GM18868 (cell line): Measurements from ENCODE around the gene BRS3.

Experiments
- ATAC-seq: cut with Tn5 transposase; IDR thresholded peaks from one replicate; pipeline ENCODE4 v1.9.1; 2021; ENCODE audit warnings: mild to moderate bottlenecking, moderate library complexity; ENCODE audit not compliant: unreplicated experiment

Gene BRS3

DNA sequence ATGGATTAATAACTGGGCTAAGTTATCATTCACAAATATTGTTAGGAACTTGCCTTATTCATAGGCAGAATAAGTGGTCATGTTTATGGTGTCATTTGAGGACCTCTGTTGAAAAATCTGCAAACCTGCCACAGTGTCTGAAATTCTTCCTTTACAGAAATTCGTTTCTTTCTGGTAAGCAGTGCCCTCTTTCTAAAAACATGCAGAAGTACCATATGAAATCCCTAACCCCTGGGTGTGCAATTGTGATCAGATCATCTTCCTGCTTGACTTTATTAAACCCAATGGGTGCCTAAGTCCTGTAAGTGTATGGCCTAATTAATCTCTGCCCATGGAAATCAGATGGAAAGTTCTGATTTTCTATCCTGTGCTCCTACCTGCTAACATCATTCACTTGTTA lies 5.3 kb downstream of the BRS3 start:
- no peak for ATAC-seq

DNA sequence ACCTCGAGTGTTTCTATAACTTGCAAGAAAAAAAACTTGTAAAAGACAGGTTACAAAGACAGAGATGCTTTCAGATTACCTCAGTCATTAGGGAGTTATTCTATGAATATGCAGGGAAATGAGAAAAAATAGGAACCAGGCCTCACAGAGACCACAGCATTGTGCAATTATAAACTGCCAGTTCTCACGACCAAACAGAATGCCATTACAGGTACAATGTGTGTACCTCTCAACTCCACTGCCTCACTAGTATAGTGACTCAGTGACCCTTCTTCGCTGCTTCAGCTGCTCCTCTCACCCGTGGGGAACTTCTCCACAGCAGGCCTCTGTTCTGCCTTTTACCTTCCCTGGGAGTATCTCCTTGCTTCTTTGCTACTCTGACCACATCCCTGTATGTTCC lies 7.3 kb downstream of the BRS3 start:
- ATAC-seq: no peak

DNA sequence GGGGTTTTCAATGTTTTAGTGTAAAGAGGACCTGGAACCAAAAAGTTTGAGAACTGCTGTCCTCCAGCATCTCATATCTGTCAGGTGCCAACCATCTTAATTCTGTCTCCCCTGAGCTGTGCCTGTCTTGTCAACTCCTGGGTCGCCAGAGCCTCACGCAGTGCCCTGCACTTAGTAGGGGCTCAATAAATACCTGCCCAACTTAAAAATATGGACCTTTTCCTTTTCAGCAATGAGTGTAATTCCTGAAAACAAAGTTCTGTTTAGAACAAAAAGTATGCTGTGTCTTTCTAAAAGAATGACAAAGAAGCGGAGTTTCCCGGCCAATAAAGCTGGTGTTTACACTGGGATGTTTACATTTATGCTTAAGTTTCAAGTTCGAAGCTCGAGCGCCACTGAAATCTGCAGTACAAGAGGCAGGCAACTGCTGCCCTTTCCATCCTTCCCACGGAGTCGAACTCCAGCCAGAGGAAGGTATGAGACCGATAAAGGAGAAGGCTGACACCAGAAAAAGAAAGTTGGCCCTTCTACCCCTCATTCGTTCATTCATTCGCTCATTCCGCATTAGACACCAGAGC lies 8.5 kb downstream of the BRS3 start:
- ATAC-seq: no peak

DNA sequence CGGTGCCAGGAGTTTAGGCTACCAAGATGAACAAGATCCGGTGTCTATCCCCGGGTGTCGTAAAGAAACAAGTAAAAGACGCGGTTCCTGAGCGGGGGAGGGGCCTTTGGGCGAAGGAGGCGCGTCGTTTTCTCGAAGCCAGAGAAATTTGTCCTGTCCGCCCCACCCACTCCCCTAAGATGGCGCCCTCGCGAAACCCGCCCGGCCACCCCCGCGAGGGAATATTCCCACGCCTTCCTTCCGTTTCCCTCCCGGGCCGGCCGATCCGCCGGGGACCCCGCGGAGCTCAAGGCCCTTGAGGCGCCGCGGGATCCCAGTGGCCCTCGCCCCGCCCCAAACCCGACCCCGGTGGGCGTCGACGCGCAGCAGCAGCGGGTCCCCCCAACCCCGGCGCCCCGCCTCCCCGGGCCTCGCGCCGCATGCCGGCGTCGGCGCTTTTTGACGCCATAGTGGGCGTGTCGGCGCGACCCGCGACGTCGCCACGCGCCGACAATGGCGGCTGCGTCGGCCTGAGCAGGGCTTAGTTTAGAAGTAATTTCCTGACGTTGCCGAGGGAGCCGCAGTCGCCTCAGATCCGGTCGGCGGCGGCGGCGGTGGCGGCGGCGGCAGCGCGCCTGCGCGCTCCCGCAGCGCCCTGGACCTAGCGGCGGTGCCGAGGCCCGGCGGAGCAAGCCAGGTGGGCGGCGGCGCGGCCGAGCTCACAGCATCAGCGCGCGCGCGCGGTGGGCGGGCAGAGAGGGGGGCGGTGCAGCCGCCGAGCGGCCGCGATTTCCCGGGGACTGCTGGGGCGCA lies 9.2 kb downstream of the BRS3 start:
- peak; percentile 80 for ATAC-seq

DNA sequence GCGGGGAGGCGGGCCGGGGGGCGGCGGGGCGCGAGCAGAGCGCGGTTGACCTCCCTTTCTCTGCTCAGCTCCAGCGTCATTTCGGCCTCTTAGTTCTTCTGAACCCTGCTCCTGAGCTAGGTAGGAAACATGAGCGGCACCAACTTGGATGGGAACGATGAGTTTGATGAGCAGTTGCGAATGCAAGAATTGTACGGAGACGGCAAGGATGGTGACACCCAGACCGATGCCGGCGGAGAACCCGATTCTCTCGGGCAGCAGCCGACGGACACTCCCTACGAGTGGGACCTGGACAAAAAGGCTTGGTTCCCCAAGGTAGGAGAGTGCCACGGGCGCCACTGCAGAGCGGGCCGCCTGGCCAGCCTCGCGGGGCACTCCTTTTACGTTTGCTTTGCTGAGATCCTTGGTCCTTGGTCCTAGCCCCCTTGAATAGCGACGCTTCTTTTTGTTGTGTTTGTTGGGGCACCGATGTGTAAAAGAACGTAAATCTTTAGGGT lies 9.9 kb downstream of the BRS3 start, which contains the start of gene HTATSF1:
HTATSF1 (plus strand) TSS at position 37 of the 497 bp plus-strand sequence; CDS start at position 130, 93 bp downstream.
- ATAC-seq: peak; percentile 11

DNA sequence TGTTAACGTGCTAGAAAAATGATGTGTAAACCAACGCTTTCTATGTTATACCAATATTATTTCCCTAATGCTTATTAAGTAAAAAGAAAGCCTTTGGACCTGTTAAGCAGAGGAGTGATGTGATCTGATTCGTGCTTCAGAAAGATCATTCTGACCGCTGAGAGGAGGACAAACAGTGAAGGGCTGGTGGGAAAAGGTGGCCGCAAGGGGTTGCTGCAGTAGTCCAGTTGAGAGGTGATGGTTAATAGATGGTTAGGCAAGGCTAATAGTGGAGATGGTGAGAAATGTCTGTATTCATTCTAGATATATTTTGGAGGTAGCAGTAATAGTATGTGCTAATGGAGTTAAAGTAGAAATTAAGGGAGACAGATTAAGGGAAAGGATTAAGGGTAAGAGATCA lies 31.3 kb downstream of the BRS3 start:
- no peak for ATAC-seq

DNA sequence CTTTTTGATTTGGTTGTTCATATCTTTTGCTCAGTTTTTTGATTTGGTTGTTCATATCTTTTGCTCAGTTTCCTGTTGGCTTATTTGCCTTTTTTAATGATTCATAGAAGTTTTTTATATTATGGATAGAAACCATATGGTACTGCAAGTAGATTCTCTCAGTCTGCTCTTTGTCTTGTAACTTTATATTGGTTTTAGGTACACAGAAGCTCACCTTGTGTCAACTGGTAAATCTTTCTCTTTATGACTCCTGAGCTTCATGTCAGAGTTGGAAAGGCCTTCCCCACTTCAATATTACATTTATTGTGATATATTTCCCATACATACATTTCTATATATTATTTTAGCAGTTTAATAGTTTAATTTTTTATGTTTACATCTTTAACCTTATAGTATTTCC lies 36.0 kb downstream of the BRS3 start:
- ATAC-seq: no peak

DNA sequence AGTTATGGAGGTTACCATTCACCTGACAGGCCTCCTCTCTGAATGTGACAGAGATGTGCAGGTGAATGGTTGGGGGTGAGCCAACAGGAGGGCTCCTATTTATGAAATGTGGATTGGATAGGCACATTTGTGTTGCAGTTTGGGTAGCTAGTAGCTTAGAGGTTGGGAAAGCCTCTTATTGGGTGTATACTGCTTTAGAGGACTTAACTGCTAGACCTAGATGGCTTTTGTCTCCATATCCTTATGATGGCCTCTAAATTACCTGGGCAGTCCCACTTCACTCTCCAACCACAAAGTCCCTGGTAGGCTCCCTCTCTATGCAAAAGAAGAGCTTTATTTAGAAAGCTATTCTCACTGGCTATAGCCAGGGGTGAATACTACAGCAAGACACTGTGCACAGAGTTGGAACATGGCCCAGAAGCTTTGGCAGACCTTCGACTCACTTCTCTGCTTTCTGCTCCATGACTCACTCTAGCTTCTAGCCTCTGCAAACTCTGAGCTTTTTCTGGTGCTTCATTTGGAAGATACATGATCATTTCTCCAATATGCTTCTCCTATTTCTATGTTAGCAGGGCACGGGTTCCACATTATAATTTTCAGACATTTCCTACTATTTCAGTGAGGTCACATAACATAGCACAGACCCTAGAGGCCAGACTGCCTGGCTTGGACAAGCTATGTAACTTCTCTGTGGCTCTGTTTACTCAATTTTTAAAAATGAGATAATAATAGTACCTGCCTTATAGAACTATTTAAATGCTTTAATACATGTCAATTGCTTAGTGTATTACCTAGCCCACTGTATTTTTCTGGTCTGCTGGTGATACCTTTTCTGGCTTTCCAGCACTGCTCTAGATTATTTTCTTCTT lies 38.2 kb downstream of the BRS3 start:
- no peak for ATAC-seq

DNA sequence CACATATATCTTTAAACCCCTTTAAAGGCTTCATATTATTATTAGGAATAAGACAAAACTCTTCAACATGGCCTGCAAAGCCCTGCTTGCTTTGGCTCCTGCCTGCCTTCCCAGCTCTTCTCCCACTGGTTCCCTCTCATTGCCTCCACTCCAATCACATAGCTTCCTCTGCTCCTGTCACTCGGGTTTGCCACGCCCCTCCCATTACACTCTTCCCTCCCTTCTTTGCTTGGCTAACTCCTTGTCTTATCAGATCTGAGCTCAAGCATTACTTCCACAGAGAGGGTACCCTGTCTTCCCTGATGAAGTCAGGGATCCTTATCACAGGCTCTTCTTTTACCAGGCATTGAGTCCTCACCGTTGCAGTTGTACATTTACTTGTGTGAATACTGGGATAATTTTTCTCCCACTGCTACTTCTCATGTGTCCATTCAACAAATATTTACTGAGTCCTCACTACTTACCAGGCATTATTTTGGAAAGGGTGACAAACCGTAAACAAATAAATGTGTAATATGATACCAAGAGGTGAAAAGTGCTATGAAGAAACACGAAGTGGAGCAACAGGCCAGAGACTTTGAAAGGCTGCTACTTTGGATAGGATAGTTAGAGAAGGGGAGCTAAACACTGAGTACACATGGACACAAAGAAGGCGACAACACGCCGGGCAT lies 41.0 kb downstream of the BRS3 start:
- ATAC-seq: no peak

DNA sequence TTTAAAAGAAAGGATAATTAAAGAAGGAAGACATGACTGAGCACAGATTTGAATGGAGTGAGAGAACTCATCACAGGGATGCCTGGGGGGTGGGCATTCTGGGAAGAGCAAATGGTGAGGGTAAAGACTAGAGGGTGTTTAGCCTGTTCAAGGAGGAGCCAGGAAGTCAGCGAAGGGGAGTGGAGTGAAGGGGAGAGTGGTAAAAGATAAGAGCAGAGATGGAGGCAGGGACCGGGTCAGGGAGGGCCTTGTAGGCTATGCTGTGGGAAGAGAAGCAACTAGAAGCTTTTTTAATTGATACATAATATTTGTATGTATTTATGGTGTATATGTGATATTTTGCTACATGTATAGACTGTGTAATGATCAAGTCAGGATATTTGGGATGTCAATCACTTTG lies 42.0 kb downstream of the BRS3 start:
- ATAC-seq: no peak

DNA sequence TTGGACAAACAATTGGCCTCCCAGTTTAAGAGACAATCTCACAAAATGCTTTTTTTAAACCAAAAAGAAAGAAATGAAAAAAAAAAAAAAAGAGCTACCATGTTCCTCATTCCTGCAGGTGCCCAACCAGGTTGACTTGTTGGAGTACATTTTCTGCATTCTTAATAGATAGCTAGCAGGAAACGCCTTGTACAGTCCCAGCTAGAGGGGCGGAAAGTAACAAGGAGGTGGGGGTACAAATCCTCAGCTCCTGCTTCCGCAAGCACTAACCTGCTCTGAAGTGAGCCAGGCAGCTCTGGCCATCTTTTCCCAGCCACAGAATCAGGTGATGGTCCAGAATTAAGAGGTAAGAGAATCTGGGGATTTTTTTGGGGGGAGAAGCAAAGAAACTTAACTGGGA lies 44.2 kb downstream of the BRS3 start, which contains the start of gene VGLL1:
VGLL1 (plus strand) TSS at position 265 of the 400 bp plus-strand sequence. CDS start 3,806 bp downstream, outside the sequence.
- ATAC-seq: no peak

DNA sequence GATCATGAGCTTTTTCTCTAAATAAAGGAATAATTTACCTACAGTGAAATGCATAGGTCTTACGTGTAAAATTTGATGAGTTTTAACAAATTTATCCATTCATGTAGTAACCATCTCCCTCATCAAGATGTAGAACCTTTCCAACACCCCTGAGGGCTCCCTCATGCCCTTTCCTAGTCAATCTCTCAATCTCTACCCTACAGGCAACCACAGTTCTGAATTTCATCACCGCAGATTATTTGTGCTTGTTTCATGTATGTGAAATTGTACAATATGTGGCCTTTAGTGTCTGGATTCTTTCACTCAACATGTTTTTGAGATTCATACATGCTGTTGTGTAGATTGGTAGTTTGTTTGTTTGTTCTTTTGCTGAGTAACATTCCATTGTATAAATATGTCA lies 46.4 kb downstream of the BRS3 start:
- ATAC-seq: no peak

DNA sequence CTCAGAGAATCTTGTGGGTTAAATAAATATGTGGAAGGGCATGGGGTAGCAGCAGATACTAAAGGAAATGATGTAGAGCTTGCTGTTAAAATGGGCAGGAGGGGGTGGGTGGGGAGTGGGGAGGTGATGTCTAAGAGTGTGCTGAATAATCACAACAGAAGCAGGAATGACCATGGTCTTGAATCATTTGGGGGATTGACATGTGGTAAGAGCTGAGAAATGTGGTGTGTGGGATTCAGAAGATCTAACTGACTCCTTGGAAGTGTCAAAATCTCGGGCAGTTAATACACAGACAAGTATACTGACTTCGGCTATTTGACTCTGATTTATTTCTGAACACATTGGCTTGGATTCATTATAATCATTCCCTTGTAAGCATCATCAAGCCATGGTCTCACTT lies 51.1 kb downstream of the BRS3 start:
- ATAC-seq: no peak

DNA sequence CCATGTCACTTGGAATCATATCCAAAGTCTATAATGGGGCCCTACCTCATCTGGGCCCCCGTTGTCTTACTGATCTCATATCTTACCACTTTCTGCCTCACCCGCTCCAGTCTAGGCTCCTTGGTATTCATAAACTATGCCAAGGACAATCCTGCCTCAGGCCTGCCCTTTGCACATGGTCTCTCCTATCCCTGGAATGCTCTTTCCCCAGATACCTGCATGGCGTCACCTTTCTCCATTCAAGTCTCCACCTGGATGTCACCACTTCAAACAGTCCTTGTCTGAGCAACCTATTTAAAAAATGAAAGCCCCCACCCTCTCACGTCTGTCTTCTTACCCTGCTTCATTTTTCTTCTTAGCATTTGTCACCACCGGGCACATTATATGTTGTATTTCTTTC lies 52.5 kb downstream of the BRS3 start:
- ATAC-seq: no peak

DNA sequence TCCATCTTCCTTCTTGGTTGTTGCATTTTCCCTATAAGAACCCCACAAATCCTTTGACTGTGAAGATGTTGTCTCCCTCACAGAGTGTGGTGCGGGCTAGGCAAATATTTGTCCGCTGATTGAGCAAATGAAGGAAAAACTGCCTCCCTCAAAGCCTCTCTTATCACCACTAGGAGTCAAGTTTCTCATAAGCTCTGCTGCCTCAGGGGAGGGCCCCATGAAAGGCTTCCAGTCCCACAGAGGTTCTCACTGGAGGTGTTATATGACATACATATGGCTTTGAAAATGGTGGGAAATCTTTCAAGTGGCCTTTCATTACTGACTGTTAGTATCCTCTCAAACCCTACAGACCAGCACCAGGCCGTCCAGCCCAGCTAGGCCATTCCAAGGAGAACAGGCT lies 53.5 kb downstream of the BRS3 start:
- ATAC-seq: no peak

DNA sequence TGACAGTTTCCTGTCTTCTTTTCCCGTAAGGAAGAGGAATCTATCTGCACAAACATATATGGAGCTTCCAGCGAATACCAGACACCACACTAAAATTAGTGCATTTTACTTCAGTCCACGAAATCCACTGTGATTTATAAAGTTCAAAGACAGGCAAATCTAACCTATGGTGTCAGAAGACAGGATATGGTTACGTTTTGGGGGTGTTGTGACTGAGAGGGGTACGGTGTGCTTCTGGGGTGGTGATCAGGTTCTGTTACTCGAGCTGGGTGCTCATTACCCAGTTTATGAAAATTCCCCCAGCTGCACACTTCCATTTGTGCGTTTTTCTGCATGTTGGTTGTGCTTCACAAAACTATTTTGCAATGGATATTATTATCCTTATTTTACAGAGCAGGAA lies 54.5 kb downstream of the BRS3 start:
- ATAC-seq: no peak
